ENCODE data around the gene BPIFB6. TPM values are rescaled to one million over a fixed set of nuclear protein-coding genes. Genes with fewer than 3 reads are reported as not detected.

Gene BPIFB6, protein sequence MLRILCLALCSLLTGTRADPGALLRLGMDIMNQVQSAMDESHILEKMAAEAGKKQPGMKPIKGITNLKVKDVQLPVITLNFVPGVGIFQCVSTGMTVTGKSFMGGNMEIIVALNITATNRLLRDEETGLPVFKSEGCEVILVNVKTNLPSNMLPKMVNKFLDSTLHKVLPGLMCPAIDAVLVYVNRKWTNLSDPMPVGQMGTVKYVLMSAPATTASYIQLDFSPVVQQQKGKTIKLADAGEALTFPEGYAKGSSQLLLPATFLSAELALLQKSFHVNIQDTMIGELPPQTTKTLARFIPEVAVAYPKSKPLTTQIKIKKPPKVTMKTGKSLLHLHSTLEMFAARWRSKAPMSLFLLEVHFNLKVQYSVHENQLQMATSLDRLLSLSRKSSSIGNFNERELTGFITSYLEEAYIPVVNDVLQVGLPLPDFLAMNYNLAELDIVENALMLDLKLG
- total RNA-seq: not detected in 2 replicates

GRCh38 chr20:33031531-33031930, at the start of gene BPIFB6:
Gene BPIFB6 (plus strand): TSS chr20:33031648. CDS start chr20:33031648, 0 bp downstream.

DNA sequence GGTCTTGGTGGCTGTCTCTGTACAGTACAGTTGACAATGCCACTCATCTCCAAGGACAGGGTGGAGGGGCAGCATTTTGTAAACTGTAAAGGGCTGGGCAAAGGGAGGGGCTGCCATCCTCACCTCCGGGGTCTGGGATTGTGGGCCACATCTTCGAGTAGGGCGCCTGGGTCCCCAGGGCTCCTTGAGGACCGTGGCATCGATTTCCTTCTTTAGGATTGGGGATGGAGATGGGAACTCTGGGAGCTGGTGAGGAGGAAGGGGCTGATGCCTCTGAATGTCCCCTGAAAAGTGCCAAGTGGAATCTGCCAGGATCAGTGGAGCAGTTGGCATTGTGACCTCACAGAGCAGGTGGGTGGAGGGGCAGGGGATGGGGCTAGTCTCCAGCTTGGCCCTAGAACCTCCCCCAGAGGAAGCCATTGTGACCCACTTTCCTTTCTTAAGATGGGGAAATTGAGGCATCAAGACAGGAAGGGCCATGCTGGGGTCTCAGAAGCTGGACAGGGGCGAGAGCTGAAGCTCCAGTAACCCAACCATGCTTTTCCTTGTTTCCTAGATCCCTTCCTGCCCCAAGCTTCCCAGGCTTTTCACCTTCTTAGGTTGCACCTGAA, 27.2 kb upstream of the BPIFB6 start, which contains the start of gene SUN5:
TSS of gene SUN5 (minus strand) at position 293 of the 611 bp plus-strand sequence. CDS start at position 200, 93 bp downstream.

GRCh38 chr20:33007376-33008335, 23.8 kb upstream of the BPIFB6 start, which contains the start of gene BPIFB2:
Gene BPIFB2 (plus strand): TSS chr20:33007704. CDS start chr20:33008575, 871 bp downstream.

DNA sequence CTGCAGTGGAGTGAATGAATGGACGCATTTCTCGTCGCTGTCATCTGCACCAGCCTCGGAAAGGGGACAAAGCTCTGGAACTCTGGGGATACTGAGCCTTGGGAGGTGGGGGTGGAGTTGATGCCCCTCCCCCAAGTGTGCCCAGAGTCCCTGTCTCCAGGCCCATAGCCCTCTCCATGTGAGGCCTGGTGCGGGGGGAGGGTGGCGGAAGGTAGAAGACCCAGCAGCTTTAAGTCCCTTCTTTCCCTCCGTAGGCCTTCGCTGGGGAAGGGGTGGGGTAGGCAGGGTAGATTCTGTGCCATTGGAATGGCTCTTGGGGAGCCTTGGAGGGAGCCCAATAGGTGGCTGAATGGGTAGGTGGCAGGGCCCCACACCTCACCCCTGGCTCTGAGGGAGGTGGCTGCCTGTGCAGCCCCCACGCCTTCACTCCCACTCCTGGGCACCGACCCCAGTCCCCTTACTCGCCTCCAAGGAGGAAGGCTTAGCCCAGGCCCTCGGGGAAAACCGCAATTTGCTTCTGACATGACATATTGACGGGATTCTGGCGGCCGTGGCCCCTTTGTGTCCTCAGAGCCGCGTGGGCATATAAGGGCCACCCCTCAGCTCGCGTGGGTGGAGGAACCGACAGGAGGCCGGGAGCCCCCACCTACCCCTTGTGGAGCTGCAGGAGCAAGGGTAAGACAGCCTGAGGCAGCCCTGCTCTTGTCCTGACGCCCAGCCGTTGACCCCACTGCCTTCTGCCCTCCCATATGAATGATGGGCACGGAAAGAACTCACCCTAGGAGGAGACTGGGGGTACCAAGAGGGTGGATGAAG, 22.1 kb downstream of the BPIFB6 start, which contains the start of gene BPIFB3:
TSS of gene BPIFB3 (plus strand) at position 613 of the 816 bp plus-strand sequence. CDS start 1,533 bp downstream, outside the sequence.

DNA sequence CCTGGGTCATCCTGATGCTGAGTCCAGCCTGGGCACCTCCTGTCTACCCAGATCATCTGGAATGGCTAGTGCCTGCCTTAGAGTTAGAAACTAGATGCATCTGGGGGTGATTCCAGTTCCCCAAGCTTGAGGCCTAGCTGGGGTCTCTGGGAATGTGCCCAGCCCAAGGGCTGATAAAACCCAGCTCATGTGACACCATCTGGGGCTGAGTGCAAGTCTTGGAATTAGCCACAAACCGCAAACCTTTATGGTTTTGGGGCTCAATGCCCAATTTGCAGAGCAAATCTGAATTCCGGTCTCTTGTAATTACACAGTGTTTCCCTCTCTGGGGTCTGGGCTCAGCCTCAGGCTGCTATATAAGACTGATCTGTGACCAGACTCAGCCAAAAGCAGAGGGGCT, 47.8 kb downstream of the BPIFB6 start, which contains the start of gene BPIFB4:
TSS of gene BPIFB4 (plus strand) at position 385 of the 400 bp plus-strand sequence. CDS start 1,884 bp downstream, outside the sequence.

Other genes starting within 250 kb of the BPIFB6 start
- gene MAPRE1, start 211.7 kb upstream of the BPIFB6 start, total RNA-seq: 114 and 155 TPM in 2 replicates
- under 0.01 and 0.97 TPM in 2 replicates for gene EFCAB8, start 172.7 kb upstream of the BPIFB6 start, total RNA-seq
- not detected in 2 replicates for gene SUN5, start 27.2 kb upstream of the BPIFB6 start, total RNA-seq
- gene BPIFB2, start 23.9 kb upstream of the BPIFB6 start, total RNA-seq: not detected in 2 replicates
- not detected in 2 replicates for gene BPIFB3, start 22.3 kb downstream of the BPIFB6 start, total RNA-seq
- not detected in 2 replicates for gene BPIFB4, start 48.0 kb downstream of the BPIFB6 start, total RNA-seq
- gene BPIFA2, start 136.5 kb downstream of the BPIFB6 start, total RNA-seq: not detected in 2 replicates
- not detected in 2 replicates for gene BPIFA3, start 185.7 kb downstream of the BPIFB6 start, total RNA-seq
- gene BPIFA1, start 204.3 kb downstream of the BPIFB6 start, total RNA-seq: not detected in 2 replicates

Measured in smooth muscle cell of the umbilical artery (primary cell).